ENCODE measurements around the gene SEMA3A.
"Not testable (repeated sequence)": the region's sequence is repeated elsewhere in the genome, so short reads cannot be mapped to it uniquely, and the experiment has no call there.

- TF ChIP-seq CTCF (conservative IDR thresholded peaks at IDR 0.05); EZH2 (IDR thresholded peaks at IDR 0.05; ENCODE audit: low read depth): not testable (repeated sequence)
Measured at GRCh38 chr7:84150370-84150769, 44.2 kb downstream of the SEMA3A start.

Data from PC-9 (cell line).